GM19193 (cell line): ENCODE data around the gene INTS11.
A peak's percentile ranks its signal among the peaks of the same experiment; 100 is the strongest.

ENCODE experiments used
- POLR2A ChIP-seq: IDR thresholded peaks from 4 replicates; pipeline ENCODE4 v1.6.1; 2011; ENCODE audit not compliant: insufficient read depth, insufficient read length; ENCODE audit errors: extremely low read depth

INTS11 gene

GRCh38 chr1:1351511-1352427, 27.3 kb upstream of the INTS11 start:
- TF ChIP-seq POLR2A = no peak

GRCh38 chr1:1349256-1350012, 25.0 kb upstream of the INTS11 start, which contains the start of gene DVL1:
DVL1 (minus strand) TSS chr1:1349418; CDS start chr1:1349065, 353 bp downstream.
- peak; percentile 70 for TF ChIP-seq POLR2A

GRCh38 chr1:1348420-1349255, 24.2 kb upstream of the INTS11 start:
- TF ChIP-seq POLR2A = no peak

- TF ChIP-seq POLR2A = no peak
Observed at GRCh38 chr1:1347663-1348419, 23.4 kb upstream of the INTS11 start.

- TF ChIP-seq POLR2A = no peak
Observed at GRCh38 chr1:1347026-1347595, 22.7 kb upstream of the INTS11 start.

GRCh38 chr1:1346501-1346890, 22.0 kb upstream of the INTS11 start:
- TF ChIP-seq POLR2A = no peak

- no peak for TF ChIP-seq POLR2A
Observed at GRCh38 chr1:1345860-1346500, 21.5 kb upstream of the INTS11 start.

GRCh38 chr1:1345384-1345783, 20.9 kb upstream of the INTS11 start:
- TF ChIP-seq POLR2A = no peak

- TF ChIP-seq POLR2A = no peak
Observed at GRCh38 chr1:1344655-1345361, 20.3 kb upstream of the INTS11 start.

- no peak for TF ChIP-seq POLR2A
Observed at GRCh38 chr1:1343811-1344421, 19.5 kb upstream of the INTS11 start.

- no peak for TF ChIP-seq POLR2A
Observed at GRCh38 chr1:1342584-1343115, 18.2 kb upstream of the INTS11 start.

GRCh38 chr1:1342061-1342562, 17.7 kb upstream of the INTS11 start:
- TF ChIP-seq POLR2A = no peak
